ENCODE measurements around the gene ADPRHL1. TPM values are rescaled to one million over a fixed set of nuclear protein-coding genes. Genes with fewer than 3 reads are reported as not detected.

The ADPRHL1 gene
- total RNA-seq, result under 1 TPM in 1 of 2 donors, not detected in 1; 0.19 TPM

- H3K36me3 Mint-ChIP-seq, result no peaks in the 10 kb centered on the region
- peak within 1 kb of the TSS in 1 of 2 donors; percentile 44 for H3K27ac Mint-ChIP-seq
- H3K9me3 Mint-ChIP-seq, result no peaks in the 10 kb centered on the region
- no peak for DNase-seq (ENCODE audit: low spot score in 2 of 2)
- no peak for ATAC-seq
Observed at GRCh38 chr13:113452942-113453901, at the start of gene ADPRHL1. TSS of gene ADPRHL1 (minus strand) at chr13:113453488. CDS start at chr13:113453437, 51 bp downstream.

GRCh38 chr13:113502686-113503085 lies 49.4 kb upstream of the ADPRHL1 start:
- H3K36me3 Mint-ChIP-seq, result peaks cover 0 to 7% of the 10 kb centered on the region in 2 donors
- H3K27ac Mint-ChIP-seq, result no peak overlapping the region
- no peak for ATAC-seq
- no peaks in the 10 kb centered on the region for H3K9me3 Mint-ChIP-seq
- no peak for DNase-seq (ENCODE audit: low spot score in 2 of 2)

- DNase-seq (ENCODE audit: low spot score in 2 of 2), result no peak
- no peak for ATAC-seq
- no peak overlapping the region for H3K27ac Mint-ChIP-seq
- H3K9me3 Mint-ChIP-seq, result no peaks in the 10 kb centered on the region
- H3K36me3 Mint-ChIP-seq, result peaks cover 3 to 10% of the 10 kb centered on the region in 2 donors
Observed at GRCh38 chr13:113500530-113501265, 47.4 kb upstream of the ADPRHL1 start.

- DNase-seq (ENCODE audit: low spot score in 2 of 2) (no peak), ATAC-seq (no peak)
- no peaks in the 10 kb centered on the region for H3K9me3 Mint-ChIP-seq
- H3K27ac Mint-ChIP-seq, result no peak overlapping the region
- H3K36me3 Mint-ChIP-seq, result peaks cover 7 to 14% of the 10 kb centered on the region in 2 donors
Observed at GRCh38 chr13:113499936-113500335, 46.6 kb upstream of the ADPRHL1 start.

DNA sequence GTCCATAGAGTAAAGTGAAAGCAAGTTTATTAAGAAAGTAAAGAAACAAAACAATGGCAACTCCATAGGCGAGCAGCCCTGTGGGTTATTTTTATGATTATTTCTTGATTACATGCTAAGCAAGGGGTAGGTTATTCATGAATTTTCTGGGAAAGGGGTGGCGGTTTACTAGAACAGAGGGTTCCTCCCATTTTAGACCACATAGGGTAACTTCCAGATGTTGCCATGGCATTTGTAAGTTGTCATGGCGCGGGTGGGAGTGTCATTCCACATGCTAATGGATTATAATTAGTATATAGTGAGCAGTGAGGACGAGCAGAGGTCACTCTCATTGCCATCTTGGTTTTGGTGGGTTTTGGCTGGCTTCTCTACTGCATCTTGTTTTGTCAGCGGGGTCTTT lies 45.6 kb upstream of the ADPRHL1 start:
- ATAC-seq (no peak), DNase-seq (ENCODE audit: low spot score in 2 of 2) (no peak)
- Mint-ChIP-seq H3K36me3 (peaks cover 13 to 14% of the 10 kb centered on the region in 2 donors), H3K9me3 (no peaks in the 10 kb centered on the region), H3K27ac (peak overlapping the region in 1 of 2 donors; percentile 41)

- ATAC-seq (no peak), DNase-seq (ENCODE audit: low spot score in 2 of 2) (no peak)
- H3K9me3 Mint-ChIP-seq, result no peaks in the 10 kb centered on the region
- H3K36me3 Mint-ChIP-seq, result peaks cover 13 to 14% of the 10 kb centered on the region in 2 donors
- no peak overlapping the region for H3K27ac Mint-ChIP-seq
Observed at GRCh38 chr13:113497217-113497616, 43.9 kb upstream of the ADPRHL1 start.

GRCh38 chr13:113495494-113496210 lies 42.4 kb upstream of the ADPRHL1 start:
- no peak for ATAC-seq
- Mint-ChIP-seq H3K9me3 (no peaks in the 10 kb centered on the region), H3K27ac (peak overlapping the region; percentile 29 to 82), H3K36me3 (peaks cover 13 to 14% of the 10 kb centered on the region in 2 donors)
- DNase-seq (ENCODE audit: low spot score in 2 of 2), result no peak

DNA sequence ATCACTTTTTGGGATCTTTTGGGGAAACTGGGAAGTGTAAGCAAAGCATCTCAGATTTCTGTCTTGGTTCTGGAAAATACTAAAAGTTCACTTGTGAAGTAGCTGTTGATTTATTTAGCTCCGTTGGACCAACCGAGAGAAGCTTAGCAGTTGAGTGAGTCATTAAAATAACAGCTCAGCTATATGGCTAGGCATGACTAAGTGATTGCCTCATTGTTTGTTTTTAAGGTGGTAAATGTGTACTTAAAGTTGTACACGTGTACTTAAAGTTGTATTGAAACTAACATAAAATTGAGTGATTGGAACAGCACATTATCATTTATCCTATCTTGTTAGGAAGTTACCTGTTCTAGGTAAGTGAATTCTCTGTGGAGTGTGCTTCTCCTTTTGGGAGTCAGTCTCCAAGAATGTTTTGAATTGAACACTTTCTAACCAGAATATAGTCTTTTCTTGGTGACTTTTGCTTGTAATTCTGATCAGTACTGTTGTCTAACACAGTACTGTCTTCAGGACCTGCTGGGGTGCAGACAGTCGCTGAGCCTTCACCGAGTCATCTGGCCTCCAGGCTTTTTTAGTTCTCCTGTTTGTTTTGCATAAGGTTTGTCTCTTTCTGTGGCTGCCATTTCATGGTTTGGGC lies 40.1 kb upstream of the ADPRHL1 start:
- Mint-ChIP-seq H3K27ac (peak overlapping the region in 1 of 2 donors; percentile 29), H3K36me3 (peaks cover 15 to 24% of the 10 kb centered on the region in 2 donors), H3K9me3 (no peaks in the 10 kb centered on the region)
- ATAC-seq, result peak in 1 of 2 donors; percentile 65
- DNase-seq (ENCODE audit: low spot score in 2 of 2), result no peak

DNA sequence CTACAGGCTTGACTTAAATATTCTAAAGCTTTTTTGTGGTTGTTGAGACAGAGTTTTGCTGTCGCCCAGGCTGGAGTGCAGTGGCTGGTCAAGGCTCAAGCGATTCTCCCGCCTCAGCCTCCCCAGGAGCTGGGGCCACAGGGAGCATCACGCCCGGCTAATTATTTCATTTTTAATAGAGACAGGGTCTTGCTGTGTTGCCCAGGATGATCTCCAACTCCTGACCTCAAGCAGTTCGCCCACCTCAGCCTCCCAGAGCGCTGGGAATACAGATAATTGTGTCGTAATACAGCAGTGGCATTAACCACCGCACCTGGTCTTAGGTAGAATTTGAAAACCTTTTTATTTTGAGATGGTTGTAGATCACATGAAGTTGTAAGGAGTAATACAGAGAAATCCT lies 38.7 kb upstream of the ADPRHL1 start:
- Mint-ChIP-seq H3K27ac (peak overlapping the region; percentile 73 to 90), H3K9me3 (no peaks in the 10 kb centered on the region)
- DNase-seq (ENCODE audit: low spot score in 2 of 2), result no peak

GRCh38 chr13:113491418-113491883 lies 38.2 kb upstream of the ADPRHL1 start:
- DNase-seq (ENCODE audit: low spot score in 2 of 2) (no peak), ATAC-seq (no peak)
- peak overlapping the region; percentile 73 to 90 for H3K27ac Mint-ChIP-seq
- H3K9me3 Mint-ChIP-seq, result no peaks in the 10 kb centered on the region
- peaks cover 15 to 24% of the 10 kb centered on the region in 2 donors for H3K36me3 Mint-ChIP-seq

More for the DNA sequence above, 38.7 kb upstream of the ADPRHL1 start:
- H3K36me3 Mint-ChIP-seq, result peaks cover 15 to 24% of the 10 kb centered on the region in 2 donors
- no peak for ATAC-seq

GRCh38 chr13:113490496-113491417 lies 37.5 kb upstream of the ADPRHL1 start, which contains the start of gene DCUN1D2:
TSS of gene DCUN1D2 (minus strand) at chr13:113490711. CDS start at chr13:113490669, 42 bp downstream.
- H3K9me3 Mint-ChIP-seq, result no peaks in the 10 kb centered on the region
- H3K36me3 Mint-ChIP-seq, result peaks cover 13 to 21% of the 10 kb centered on the region in 2 donors
- peak within 1 kb of the TSS; percentile 73 to 89 for H3K27ac Mint-ChIP-seq
- peak; percentile 84 to 89 for DNase-seq (ENCODE audit: low spot score in 2 of 2)
- peak; percentile 78 to 83 for ATAC-seq

- Mint-ChIP-seq H3K36me3 (peaks cover 8 to 16% of the 10 kb centered on the region in 2 donors), H3K9me3 (no peaks in the 10 kb centered on the region), H3K27ac (peak overlapping the region; percentile 65 to 89)
- peak; percentile 30 to 39 for ATAC-seq
- peak; percentile 43 to 58 for DNase-seq (ENCODE audit: low spot score in 2 of 2)
Observed at GRCh38 chr13:113489549-113490495, 36.5 kb upstream of the ADPRHL1 start.

DNA sequence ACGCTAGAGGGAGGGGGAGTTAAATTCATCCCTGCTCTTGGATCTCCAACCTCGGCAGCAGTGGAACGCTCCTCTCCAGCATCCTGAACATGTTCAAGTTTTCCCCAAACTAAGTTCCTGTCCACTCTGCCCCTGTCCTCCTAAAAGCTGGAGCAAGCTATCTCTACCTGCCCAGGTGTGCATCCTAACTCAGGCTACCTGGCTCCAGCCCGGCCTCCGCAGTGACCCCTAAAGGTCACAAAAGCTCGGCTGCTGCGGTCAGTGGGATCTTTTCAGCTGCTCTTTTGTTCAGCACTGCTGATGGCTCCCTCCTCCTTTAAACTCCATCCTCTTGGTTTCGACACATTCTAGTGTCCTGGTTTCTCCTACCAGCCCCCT lies 35.9 kb upstream of the ADPRHL1 start:
- no peak for ATAC-seq
- H3K36me3 Mint-ChIP-seq, result peaks cover 8 to 13% of the 10 kb centered on the region in 2 donors
- no peak overlapping the region for H3K27ac Mint-ChIP-seq
- no peaks in the 10 kb centered on the region for H3K9me3 Mint-ChIP-seq
- DNase-seq (ENCODE audit: low spot score in 2 of 2), result no peak

DNA sequence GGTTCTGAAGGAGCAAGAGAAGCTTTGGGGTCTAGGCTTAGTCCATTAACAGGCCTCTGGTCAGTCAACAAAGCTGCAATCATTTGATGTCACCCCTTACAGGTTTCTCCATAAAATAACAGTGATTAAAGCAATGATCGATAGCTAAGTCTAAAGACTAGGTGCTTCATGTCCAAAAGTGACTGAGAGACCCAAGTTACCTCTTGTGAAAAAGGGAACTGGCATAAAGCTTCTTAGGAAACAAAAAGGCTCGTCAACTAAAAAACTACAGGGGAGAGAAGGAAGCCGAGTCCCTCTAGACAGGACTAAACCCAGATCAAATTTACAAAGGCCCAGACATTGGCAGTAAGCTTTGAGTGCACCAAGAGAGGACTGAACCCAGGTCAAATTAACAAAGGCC lies 35.0 kb upstream of the ADPRHL1 start:
- ATAC-seq, result no peak

More for the DNA sequence above, 35.0 kb upstream of the ADPRHL1 start:
- Mint-ChIP-seq H3K36me3 (peaks cover 11 to 14% of the 10 kb centered on the region in 2 donors), H3K9me3 (no peaks in the 10 kb centered on the region), H3K27ac (no peak overlapping the region)
- DNase-seq (ENCODE audit: low spot score in 2 of 2), result no peak
